ENCODE results near the gene SPTB.

SPTB gene

DNA sequence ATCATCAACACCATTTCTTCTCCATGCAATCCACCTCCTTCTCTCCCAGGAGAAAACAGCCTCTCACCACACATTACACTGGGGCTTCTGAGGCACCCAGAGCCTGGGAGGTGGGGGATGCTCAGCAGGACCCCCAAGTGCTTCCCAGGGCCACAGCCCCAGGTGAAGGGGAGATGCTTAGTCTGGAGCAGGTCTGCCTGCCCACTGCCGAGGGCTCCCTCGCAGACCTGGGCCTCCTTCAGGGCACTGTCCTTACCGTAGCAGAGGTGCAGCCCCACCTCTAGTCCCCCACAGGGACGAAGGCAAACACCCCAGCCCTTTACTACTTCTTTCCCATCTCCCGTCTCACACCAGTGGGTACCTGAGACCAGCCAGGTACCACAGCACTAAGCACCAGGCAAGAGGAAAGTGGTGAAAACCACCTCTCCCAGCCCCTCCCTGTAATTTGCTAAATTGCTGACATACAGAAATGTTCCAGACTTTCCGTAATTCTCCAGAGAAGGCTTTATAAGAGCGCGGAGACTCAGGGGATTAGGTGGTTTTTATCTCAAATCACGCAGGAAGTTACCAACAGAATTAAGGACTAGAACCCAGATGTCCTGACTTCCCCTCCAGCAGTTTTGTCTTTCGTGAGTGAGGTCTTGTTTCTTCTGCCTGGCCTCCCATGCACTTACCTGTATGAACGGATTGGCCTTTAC is 116.5 kb downstream of the SPTB start:
- DNase-seq, result no peak

DNA sequence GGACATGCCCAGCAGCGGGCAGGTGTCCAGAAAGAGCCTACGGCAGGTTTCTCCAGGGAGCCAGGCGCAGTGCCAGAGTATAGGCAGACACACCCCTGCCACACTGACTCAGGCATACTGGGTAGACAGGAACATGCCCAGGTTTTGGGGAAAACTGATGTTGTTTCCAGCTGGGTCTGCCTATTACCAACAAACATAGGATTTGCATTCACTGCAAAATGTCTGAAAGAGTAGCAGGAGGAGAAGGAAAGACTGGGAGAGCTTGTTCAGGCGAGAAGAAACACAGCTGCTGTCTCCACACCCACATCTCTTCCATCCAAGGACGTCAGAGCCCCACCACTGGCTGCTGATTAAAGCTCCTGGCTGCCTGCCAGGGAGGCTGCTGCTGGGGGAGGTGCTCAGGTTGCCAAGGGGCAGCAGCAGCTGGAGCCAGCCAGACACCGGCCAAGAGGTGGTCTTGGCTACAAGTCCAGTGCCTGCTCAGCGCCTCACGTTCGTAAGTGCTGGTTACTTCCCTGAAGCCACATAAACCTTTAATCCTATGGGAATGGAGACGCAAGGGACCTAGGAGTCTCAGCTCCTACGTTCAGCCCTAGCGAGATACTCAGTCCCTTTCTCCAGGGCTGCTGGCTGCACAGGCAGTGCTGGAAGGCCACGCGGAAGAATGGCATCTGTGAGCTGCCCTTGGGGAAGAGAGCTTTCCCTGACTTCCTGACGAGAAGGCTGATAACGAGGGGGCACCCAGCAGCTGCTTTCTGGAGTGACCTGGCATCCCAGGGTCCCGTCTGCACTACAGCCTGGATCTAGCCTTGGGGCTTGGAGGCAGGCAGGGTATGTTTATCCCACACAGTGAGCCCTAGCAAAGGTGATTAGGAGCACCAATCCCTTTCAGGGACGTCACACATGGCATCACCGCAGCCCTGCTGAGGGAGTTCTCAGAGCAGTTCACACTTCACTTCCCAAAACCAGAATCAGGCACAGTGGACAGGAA is 117.4 kb downstream of the SPTB start:
- peak in 1 of 2 donors; percentile 54 for DNase-seq

DNA sequence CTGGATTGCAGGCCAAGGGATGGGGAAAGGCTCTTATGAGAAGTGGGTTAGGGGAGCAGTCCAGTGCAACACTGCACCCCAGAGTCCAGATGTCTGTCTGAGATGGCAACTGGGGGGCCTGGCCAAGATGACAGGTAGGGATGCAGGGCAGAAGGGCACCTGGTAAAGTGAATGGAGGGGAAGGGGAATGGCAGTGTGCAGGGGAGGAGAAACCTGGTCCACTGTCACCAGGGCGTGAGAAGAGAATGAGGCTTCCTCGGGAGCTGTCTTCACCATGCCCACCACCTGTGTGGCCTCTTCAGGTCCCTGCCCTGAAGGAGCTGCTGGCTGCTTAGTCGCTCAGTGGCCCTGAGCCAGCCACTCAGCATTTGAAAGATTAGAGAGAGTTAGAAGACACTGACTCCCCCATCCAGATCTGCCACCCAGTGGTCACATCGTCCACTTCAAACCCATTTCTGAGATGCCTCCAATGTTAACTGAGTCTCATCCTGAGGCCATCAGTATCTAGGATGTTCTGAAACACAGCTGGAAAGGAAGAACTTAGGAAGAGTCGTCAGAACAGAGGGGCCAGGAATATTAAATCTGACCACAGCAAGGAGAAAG is 118.2 kb downstream of the SPTB start:
- DNase-seq, result no peak

DNA sequence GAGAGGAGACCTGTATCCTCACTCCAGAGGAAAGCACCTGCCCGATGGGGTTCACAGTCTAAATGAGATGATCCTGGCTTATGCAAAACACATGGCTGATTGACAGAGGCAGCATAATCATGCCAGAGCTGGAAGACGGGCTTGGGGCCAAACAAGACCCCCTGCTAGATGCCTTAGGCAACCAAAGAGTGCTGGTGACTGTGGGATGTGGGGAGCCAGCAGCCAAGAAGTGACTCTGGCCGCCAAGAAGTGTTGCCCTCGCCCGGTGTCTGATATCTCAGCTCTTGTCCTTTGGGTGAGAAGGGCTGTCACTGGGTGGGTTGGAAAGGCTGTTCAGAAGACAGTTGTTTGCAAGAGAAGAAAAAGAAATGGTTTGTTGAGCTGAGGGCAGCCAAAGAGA is 118.8 kb downstream of the SPTB start:
- DNase-seq, result no peak

- DNase-seq, result peak; percentile 40 to 68
Measured at GRCh38 chr14:64760146-64760755, 119.5 kb downstream of the SPTB start.

DNA sequence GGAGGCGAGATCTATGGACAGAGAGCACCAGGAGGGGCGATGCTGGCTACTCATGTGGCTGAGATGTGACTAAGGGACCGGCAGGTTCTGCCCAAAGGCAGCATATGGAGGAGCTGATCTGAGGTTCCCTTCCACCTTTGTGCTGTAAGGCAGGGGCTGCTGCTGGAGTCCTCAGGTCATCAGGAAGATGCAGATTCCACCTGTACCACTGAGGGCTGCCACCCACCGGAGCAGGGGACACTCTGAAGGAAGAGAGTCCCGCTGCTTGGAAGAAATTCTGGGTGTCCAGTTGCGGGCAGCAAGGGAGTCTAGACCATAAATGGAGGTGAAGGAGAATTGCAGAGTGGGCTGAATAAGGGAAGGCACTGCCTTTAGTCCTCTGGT is 120.2 kb downstream of the SPTB start:
- no peak for DNase-seq

DNA sequence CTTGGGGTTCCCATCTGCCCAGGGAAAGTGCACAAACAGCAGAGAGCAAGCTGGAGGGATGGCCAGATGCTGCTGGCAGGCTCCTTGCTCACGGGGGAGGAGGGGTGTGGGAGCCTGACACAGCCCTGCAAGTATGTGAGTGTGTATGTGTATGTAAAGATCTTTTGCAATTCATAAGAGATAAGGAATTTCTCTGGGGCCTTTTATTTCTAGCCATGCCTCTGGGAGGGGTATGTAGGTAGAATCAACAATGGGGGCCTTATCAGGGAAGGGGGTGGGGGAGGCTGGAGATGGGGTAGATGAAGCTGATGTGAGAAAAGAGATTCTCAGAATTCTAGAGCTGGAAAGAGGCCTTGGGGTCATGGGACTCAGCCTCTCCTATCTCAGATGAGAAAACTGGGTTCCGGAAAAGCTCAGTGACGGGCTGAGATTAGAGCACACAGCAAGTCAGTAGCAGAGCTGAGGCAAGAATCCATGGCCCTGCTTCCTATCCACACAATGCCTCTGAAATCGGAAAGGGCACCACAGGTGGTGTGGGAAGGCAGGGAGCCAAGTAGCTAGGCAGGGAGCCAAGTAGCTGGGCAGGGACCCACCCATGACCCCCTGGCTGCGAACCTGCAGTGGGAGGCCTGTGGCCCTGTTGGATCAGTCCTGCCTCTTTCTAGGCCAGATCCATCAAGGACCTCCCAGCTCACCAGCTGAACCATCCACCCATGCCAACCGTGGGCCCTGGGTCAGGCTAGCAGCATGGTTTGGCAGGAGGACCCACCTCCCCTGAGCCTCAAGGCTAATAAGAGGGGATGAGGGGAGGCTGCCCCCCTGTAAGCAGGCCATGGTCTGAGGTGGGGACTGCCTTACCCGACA is 120.8 kb downstream of the SPTB start:
- DNase-seq, result no peak

DNA sequence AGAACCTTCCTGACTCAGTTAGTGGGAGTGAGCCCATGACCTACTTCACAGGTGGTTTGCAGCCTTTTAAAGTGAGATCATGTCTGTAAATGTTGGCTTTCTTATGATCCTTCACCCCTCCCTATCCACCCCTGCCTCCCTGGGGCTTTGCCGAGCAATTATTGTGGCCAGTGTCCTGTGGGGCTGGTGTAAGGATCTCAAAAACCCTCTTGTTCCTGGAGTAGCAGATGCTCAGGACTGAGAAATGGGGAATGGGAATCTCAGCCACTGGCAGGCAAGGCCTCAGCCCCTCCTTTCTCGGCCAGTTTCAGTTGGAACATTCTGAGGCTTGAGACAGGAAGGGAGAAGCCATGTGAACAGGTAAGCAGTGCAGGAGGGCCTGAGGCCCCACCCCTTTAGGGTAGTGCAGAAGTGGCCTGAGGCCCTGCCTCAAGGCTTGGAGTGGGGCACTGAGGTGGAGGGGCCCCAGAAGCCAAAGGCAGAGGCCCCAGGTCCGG is 121.6 kb downstream of the SPTB start:
- peak in 1 of 2 donors; percentile 28 for DNase-seq

- no peak for DNase-seq
Measured at GRCh38 chr14:64757601-64758000, 122.1 kb downstream of the SPTB start.

- DNase-seq, result no peak
Measured at GRCh38 chr14:64756712-64757111, 123.0 kb downstream of the SPTB start.

DNA sequence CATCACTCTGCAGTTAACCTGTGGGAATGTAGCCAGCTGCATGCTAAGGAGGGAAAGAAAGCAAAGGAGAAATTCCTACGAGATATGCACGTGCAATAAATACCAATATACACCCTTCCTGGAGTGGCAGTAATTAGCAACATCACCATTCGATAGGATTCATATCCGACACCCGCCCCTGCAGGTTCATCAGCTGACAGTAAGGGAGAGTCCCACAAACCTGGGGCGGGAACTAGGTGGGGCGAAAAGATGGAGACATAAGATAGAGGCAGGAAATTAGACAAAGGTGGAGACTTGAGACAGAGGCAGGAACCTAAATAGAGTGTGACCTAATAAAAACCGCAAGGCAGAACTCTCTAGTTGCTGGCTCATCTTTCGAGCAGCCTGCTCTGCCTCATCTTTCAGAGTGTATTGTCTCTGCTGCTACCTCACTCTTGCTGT is 123.9 kb downstream of the SPTB start:
- peak; percentile 54 to 86 for DNase-seq

- no peak for DNase-seq
Measured at GRCh38 chr14:64754685-64755084, 125.0 kb downstream of the SPTB start.

- DNase-seq, result no peak
Measured at GRCh38 chr14:64753999-64754398, 125.7 kb downstream of the SPTB start.

DNA sequence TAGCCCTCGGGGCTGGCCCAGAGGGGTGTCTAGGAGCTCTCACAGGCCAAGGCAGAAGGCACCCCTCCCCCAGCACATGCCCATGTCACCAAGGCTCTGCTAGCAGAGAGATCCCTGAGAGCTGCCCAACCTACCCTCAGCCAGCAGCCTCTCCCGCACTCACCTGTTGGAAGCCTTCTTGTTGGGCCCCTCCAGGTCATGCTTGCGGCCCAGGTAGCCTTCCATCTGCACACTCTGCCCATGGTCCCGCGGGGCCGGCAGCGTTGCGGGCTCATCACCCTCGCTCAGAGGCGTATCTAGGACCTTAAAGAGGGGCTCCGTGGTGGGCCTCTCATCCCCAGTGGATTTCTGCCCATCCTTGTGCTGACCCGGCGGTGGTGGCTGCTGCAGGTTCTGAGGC is 126.3 kb downstream of the SPTB start:
- no peak for DNase-seq

GRCh38 chr14:64752909-64753308 is 126.8 kb downstream of the SPTB start:
- DNase-seq, result no peak

DNA sequence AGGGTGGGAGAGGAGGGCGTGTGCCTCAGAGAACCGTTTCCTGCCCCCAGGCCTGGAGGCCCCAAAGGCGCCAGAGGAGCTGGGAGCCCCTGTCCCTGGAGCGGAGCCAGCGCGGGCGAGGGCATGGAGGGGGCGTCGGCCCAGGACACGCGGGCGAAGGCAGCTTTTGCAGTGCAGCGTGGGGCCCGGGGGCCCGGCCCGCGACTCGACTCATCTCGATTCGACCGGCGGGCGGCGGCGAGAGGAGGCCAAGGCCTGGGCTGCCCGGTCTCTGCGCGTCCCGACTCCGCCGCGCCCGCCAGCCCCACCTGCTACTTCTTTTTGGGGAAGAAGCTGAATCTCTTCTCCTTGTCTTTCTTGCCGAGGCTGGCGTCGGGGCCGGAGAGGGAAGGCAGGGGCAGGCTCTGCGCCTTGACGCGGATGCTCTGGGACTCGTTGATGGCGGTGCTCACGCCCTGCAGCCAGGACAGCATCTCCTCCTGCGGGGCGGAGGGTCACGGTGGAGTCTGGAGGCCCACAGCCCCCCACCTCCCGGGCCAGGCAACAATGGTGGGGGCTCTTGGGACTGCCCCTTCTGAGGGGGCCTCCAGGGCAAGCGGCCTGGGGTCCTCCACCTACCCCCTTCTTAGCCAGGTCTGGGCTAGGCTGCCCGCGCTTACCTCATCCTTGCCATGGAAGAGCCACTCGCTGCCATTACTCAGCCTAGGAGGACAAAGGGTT is 130.6 kb downstream of the SPTB start:
- DNase-seq, result no peak

- no peak for DNase-seq
Measured at GRCh38 chr14:64748521-64748920, 131.2 kb downstream of the SPTB start.

DNA sequence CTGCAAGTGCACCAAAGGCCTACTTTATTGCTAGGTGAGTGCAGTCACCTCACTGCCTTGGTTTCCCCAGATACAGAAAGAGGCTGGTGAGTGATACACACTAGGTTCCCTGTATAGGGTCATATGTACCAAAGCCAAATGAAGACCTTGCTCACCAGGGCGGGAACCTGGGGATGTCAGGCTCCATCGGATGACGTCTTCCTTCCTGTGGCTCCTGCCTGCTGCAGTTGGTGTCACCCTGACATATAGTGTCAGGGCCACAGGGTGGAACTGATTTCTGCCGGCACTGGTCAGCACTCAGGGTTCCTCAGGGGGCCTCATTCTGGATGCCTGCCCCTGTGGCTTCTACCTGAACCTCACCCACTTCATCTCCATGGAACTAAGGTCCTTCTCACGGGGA is 132.4 kb downstream of the SPTB start:
- no peak for DNase-seq

- no peak for DNase-seq
Measured at GRCh38 chr14:64746298-64747250, 133.1 kb downstream of the SPTB start.

- no peak for DNase-seq
Measured at GRCh38 chr14:64745511-64746091, 134.1 kb downstream of the SPTB start.

Data from CD4-positive, alpha-beta T cell treated with Interferon alpha-2 for 1 hour (primary cell).